Activated T-cell treated with anti-CD3 and anti-CD28 coated beads, Interleukin-2, amount 50 U/mL, for 48 hours (primary cell): ENCODE data around the gene HNRNPH3.
"Not testable (repeated sequence)": the region's sequence is repeated elsewhere in the genome, so short reads cannot be mapped to it uniquely, and the experiment has no call there.

Experiments
- DNase-seq, 2 experiments: peaks; one replicate each; pipeline ENCODE4 v3.0.0-alpha.2; 2020

HNRNPH3 gene

GRCh38 chr10:68331455-68332258 lies at the start of gene HNRNPH3:
Gene HNRNPH3 (plus strand): TSS chr10:68332064. CDS start chr10:68337222, 5,158 bp downstream.
- DNase-seq, result peak; percentile 99

GRCh38 chr10:68284062-68285001 lies 47.5 kb upstream of the HNRNPH3 start:
- no peak for DNase-seq

- DNase-seq, result no peak
Observed at GRCh38 chr10:68288717-68289116, 43.1 kb upstream of the HNRNPH3 start.

GRCh38 chr10:68290736-68291135 lies 41.1 kb upstream of the HNRNPH3 start:
- no peak for DNase-seq

- no peak for DNase-seq
Observed at GRCh38 chr10:68296843-68297663, 34.8 kb upstream of the HNRNPH3 start.

GRCh38 chr10:68301301-68301700 lies 30.6 kb upstream of the HNRNPH3 start:
- no peak for DNase-seq

GRCh38 chr10:68301790-68302502 lies 29.9 kb upstream of the HNRNPH3 start:
- no peak for DNase-seq

GRCh38 chr10:68302503-68302823 lies 29.4 kb upstream of the HNRNPH3 start:
- no peak for DNase-seq

GRCh38 chr10:68302871-68303270 lies 29.0 kb upstream of the HNRNPH3 start:
- no peak for DNase-seq

GRCh38 chr10:68303849-68304412 lies 27.9 kb upstream of the HNRNPH3 start:
- no peak for DNase-seq

- DNase-seq, result no peak
Observed at GRCh38 chr10:68305854-68306253, 26.0 kb upstream of the HNRNPH3 start.

- no peak for DNase-seq
Observed at GRCh38 chr10:68310531-68310930, 21.3 kb upstream of the HNRNPH3 start.

GRCh38 chr10:68314930-68315329 lies 16.9 kb upstream of the HNRNPH3 start:
- not testable (repeated sequence) for DNase-seq

- no peak for DNase-seq
Observed at GRCh38 chr10:68315582-68315981, 16.3 kb upstream of the HNRNPH3 start.

GRCh38 chr10:68318331-68319059 lies 13.4 kb upstream of the HNRNPH3 start:
- no peak for DNase-seq

GRCh38 chr10:68324396-68324795 lies 7.5 kb upstream of the HNRNPH3 start:
- DNase-seq, result not testable (repeated sequence)

- DNase-seq, result no peak
Observed at GRCh38 chr10:68327889-68328786, 3.7 kb upstream of the HNRNPH3 start.

- no peak for DNase-seq
Observed at GRCh38 chr10:68329506-68329861, 2.4 kb upstream of the HNRNPH3 start.

- DNase-seq, result peak in 1 of 2 experiments; percentile 50
Observed at GRCh38 chr10:68330852-68331454, 911 bp upstream of the HNRNPH3 start.
